Ureter (tissue), 1 donor: ENCODE data around the gene RIMBP2. TPM values are rescaled to one million over a fixed set of nuclear protein-coding genes. Genes with fewer than 3 reads are reported as not detected.
"Not testable (repeated sequence)": the region's sequence is repeated elsewhere in the genome, so short reads cannot be mapped to it uniquely, and the experiment has no call there.

Source experiments
- DNase-seq: peaks from one replicate; pipeline ENCODE4 v3.0.0-alpha.2; 2020; ENCODE audit warnings: low spot score
- total RNA-seq: library from RNA; stranded (reverse); gene quantifications from one replicate; pipeline ENCODE4 v1.2.4, GENCODE V29; 2023
- donor health status: DM: yes; HTN: yes; CAD: no.

Gene RIMBP2
- total RNA-seq, 1 donor from 2014 or later, result 0.57 TPM

- DNase-seq, result no peak
Observed at GRCh38 chr12:130706885-130707570, 9.1 kb downstream of the RIMBP2 start.

- DNase-seq, result no peak
Observed at GRCh38 chr12:130706311-130706710, 9.8 kb downstream of the RIMBP2 start.

- no peak for DNase-seq
Observed at GRCh38 chr12:130705178-130705822, 10.8 kb downstream of the RIMBP2 start.

GRCh38 chr12:130704606-130705005, 11.5 kb downstream of the RIMBP2 start:
- no peak for DNase-seq

GRCh38 chr12:130703733-130704375, 12.2 kb downstream of the RIMBP2 start:
- no peak for DNase-seq

GRCh38 chr12:130702966-130703732, 12.9 kb downstream of the RIMBP2 start:
- no peak for DNase-seq

- DNase-seq, result no peak
Observed at GRCh38 chr12:130701402-130701744, 14.7 kb downstream of the RIMBP2 start.

- no peak for DNase-seq
Observed at GRCh38 chr12:130700492-130701401, 15.4 kb downstream of the RIMBP2 start.

- no peak for DNase-seq
Observed at GRCh38 chr12:130698106-130698505, 18.0 kb downstream of the RIMBP2 start.

- no peak for DNase-seq
Observed at GRCh38 chr12:130696379-130697100, 19.6 kb downstream of the RIMBP2 start.

- DNase-seq, result no peak
Observed at GRCh38 chr12:130695061-130695460, 21.0 kb downstream of the RIMBP2 start.

GRCh38 chr12:130689408-130690405, 26.4 kb downstream of the RIMBP2 start:
- DNase-seq, result no peak

GRCh38 chr12:130688999-130689398, 27.1 kb downstream of the RIMBP2 start:
- not testable (repeated sequence) for DNase-seq

GRCh38 chr12:130687796-130688778, 28.0 kb downstream of the RIMBP2 start:
- no peak for DNase-seq

- DNase-seq, result no peak
Observed at GRCh38 chr12:130687190-130687589, 28.9 kb downstream of the RIMBP2 start.

- DNase-seq, result no peak
Observed at GRCh38 chr12:130686511-130686991, 29.5 kb downstream of the RIMBP2 start.

GRCh38 chr12:130685850-130686249, 30.2 kb downstream of the RIMBP2 start:
- no peak for DNase-seq

- DNase-seq, result no peak
Observed at GRCh38 chr12:130685250-130685787, 30.8 kb downstream of the RIMBP2 start.
